HepG2 (cell line): ENCODE results near the gene PPP1R15A. TPM values are rescaled to one million over a fixed set of nuclear protein-coding genes. Genes with fewer than 3 reads are reported as not detected.

Source experiments
- DZIP1 ChIP-seq: sonication (generic); formaldehyde crosslinking; IDR thresholded peaks from 2 replicates; pipeline ENCODE4 v1.5.0; 2020; ENCODE audit warnings: mild to moderate bottlenecking, missing genetic modification reagents
- FOSL2 ChIP-seq: sonication (generic); formaldehyde crosslinking; IDR thresholded peaks from 2 replicates; pipeline ENCODE4 v1.4.0; 2020; ENCODE audit warnings: missing genetic modification reagents
- MAFK ChIP-seq, 2 experiments: IDR thresholded peaks in 1 of 2; conservative IDR thresholded peaks in 1 of 2; 2 replicates each; pipeline ENCODE4 v1.6.1; 2011; ENCODE audit warnings: improper control_type of control experiment in 2 of 2, low read length in 2 of 2
- MZF1 ChIP-seq: sonication (generic); formaldehyde crosslinking; IDR thresholded peaks from 2 replicates; pipeline ENCODE4 v1.8.1; 2023; ENCODE audit warnings: mild to moderate bottlenecking, missing genetic modification reagents, borderline replicate concordance
- POGZ ChIP-seq: sonication (generic); formaldehyde crosslinking; IDR thresholded peaks from 2 replicates; pipeline ENCODE4 v1.4.0; 2020; ENCODE audit warnings: mild to moderate bottlenecking, missing genetic modification reagents
- POLR2G ChIP-seq: fragments of 200-400 bp; formaldehyde crosslinking; IDR thresholded peaks from 2 replicates; pipeline ENCODE4 v1.6.1; 2018; ENCODE audit warnings: mild to moderate bottlenecking, low read depth, low read length, moderate library complexity
- SKI ChIP-seq: fragments of 450-650 bp; IDR thresholded peaks from one replicate; pipeline ENCODE4 v1.6.1; 2018; ENCODE audit warnings: mild to moderate bottlenecking; ENCODE audit not compliant: partially characterized antibody
- SMAD1 ChIP-seq: sonication (generic); formaldehyde crosslinking; IDR thresholded peaks from 2 replicates; pipeline ENCODE4 v1.4.0; 2020; ENCODE audit warnings: missing genetic modification reagents, low read depth, mild to moderate bottlenecking, borderline replicate concordance
- SRF ChIP-seq: IDR thresholded peaks from 2 replicates; pipeline ENCODE4 v1.6.1; 2011; ENCODE audit warnings: mild to moderate bottlenecking, low read depth, low read length, moderate library complexity
- TCF7L2 ChIP-seq: IDR thresholded peaks from 2 replicates; pipeline ENCODE4 v1.6.1; 2011; ENCODE audit warnings: mild to moderate bottlenecking, low read depth, low read length, moderate library complexity
- TERF1 ChIP-seq: sonication (generic); formaldehyde crosslinking; IDR thresholded peaks from 2 replicates; pipeline ENCODE4 v1.8.0; 2022; ENCODE audit warnings: mild to moderate bottlenecking, missing genetic modification reagents, moderate library complexity
- ZFP91 ChIP-seq: sonication (generic); formaldehyde crosslinking; IDR thresholded peaks from 2 replicates; pipeline ENCODE4 v1.9.0; 2022; ENCODE audit warnings: missing genetic modification reagents, mild to moderate bottlenecking, borderline replicate concordance
- ZFY ChIP-seq: sonication (generic); formaldehyde crosslinking; IDR thresholded peaks from 2 replicates; pipeline ENCODE4 v1.4.0; 2020; ENCODE audit warnings: missing genetic modification reagents
- ZKSCAN5 ChIP-seq: sonication (generic); formaldehyde crosslinking; IDR thresholded peaks from 2 replicates; pipeline ENCODE4 v1.5.1; 2020; ENCODE audit warnings: mild to moderate bottlenecking, missing genetic modification reagents
- ZNF143 ChIP-seq: sonication (generic); formaldehyde crosslinking; IDR thresholded peaks from 2 replicates; pipeline ENCODE4 v1.4.0; 2020; ENCODE audit warnings: missing genetic modification reagents
- ZNF20 ChIP-seq: sonication (generic); formaldehyde crosslinking; IDR thresholded peaks from 2 replicates; pipeline ENCODE4 v1.4.0; 2020; ENCODE audit warnings: mild to moderate bottlenecking, moderate library complexity, missing genetic modification reagents
- ZNF232 ChIP-seq: sonication (generic); formaldehyde crosslinking; IDR thresholded peaks from 2 replicates; pipeline ENCODE4 v1.4.0; 2020; ENCODE audit warnings: missing genetic modification reagents, borderline replicate concordance
- ZNF879 ChIP-seq: sonication (generic); formaldehyde crosslinking; IDR thresholded peaks from 2 replicates; pipeline ENCODE4 v1.8.1; 2023; ENCODE audit warnings: missing genetic modification reagents
- polyA plus RNA-seq, 8 experiments: library from polyadenylated mRNA; depleted of rRNA in 3 of 8; stranded (reverse) in 7 of 8; unstranded in 1 of 8; fragments of >200 nt; fragmentation: Illumina TruSeq in 4 of 8; extraction: Trizol in 4 of 8; gene quantifications; 2 replicates each; pipeline versions ENCODE4 v1.2.1 to v1.2.3, GENCODE V29; 2011 to 2016; ENCODE audit warnings: low read depth in 4 of 8, missing spikeins in 1 of 8, mixed read lengths in 1 of 8; ENCODE audit not compliant: insufficient read depth in 1 of 8
- total RNA-seq, 5 experiments: library from RNA; depleted of rRNA; stranded (reverse); fragments of >200 nt; fragmentation: Illumina TruSeq; extraction: Trizol; gene quantifications; 2 replicates each; pipeline ENCODE4 v1.2.3, GENCODE V29; 2016; ENCODE audit warnings: low read depth in 1 of 5
- TF ChIP-seq, protein P1 (sequence below): sonication (generic); formaldehyde crosslinking; IDR thresholded peaks from 2 replicates; pipeline ENCODE4 v1.4.0; 2020; ENCODE audit warnings: missing genetic modification reagents

PPP1R15A gene
- total and polyA plus RNA-seq, 2 of the 13 experiments (the other 11 are each of a cell fraction or from before 2014, with no cell fraction given), result 15.6 to 18.5 TPM

DNA sequence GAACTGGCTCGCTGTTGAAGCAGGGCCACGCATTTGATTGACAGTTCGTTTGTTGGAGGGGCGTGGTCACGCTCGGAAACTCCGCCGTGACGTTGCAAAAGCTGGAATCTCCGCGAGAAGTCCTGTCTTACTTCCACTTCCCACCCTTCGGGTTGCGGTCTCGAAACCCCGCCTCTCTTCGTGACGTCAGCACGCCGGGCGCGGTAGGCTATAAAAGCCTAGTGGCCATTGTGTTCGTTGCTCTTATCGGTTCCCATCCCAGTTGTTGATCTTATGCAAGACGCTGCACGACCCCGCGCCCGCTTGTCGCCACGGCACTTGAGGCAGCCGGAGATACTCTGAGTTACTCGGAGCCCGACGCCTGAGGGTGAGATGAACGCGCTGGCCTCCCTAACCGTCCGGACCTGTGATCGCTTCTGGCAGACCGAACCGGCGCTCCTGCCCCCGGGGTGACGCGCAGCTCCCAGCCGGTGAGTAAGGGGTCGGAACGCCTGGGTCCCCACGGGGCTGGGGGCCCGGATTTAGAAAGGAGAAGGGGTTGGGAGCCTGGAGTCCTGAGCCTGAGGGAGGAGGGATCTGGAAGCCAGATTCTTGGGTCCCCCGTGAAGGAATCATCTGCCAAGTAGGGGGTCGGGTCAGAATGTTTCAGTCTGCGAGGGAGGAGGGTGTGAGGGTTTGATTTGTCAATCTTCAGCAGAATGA, at the start of gene PPP1R15A (continued):
- TF ChIP-seq, protein P1, sequence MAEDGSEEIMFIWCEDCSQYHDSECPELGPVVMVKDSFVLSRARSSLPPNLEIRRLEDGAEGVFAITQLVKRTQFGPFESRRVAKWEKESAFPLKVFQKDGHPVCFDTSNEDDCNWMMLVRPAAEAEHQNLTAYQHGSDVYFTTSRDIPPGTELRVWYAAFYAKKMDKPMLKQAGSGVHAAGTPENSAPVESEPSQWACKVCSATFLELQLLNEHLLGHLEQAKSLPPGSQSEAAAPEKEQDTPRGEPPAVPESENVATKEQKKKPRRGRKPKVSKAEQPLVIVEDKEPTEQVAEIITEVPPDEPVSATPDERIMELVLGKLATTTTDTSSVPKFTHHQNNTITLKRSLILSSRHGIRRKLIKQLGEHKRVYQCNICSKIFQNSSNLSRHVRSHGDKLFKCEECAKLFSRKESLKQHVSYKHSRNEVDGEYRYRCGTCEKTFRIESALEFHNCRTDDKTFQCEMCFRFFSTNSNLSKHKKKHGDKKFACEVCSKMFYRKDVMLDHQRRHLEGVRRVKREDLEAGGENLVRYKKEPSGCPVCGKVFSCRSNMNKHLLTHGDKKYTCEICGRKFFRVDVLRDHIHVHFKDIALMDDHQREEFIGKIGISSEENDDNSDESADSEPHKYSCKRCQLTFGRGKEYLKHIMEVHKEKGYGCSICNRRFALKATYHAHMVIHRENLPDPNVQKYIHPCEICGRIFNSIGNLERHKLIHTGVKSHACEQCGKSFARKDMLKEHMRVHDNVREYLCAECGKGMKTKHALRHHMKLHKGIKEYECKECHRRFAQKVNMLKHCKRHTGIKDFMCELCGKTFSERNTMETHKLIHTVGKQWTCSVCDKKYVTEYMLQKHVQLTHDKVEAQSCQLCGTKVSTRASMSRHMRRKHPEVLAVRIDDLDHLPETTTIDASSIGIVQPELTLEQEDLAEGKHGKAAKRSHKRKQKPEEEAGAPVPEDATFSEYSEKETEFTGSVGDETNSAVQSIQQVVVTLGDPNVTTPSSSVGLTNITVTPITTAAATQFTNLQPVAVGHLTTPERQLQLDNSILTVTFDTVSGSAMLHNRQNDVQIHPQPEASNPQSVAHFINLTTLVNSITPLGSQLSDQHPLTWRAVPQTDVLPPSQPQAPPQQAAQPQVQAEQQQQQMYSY (CRISPR knock-in tag), result no peak
- TF ChIP-seq ZFY (peak; percentile 40; the same call in 1 of the 2 replicates), SRF (0 out of 2 replicates have a peak, but pooled peaks have one; percentile 2), FOSL2 (CRISPR knock-in tag) (peak; percentile 62; the same call in 1 of the 2 replicates), ZNF232 (CRISPR knock-in tag) (peak; percentile 29; the same call in 1 of the 2 replicates), POGZ (CRISPR knock-in tag) (peak; percentile 71; the same call in 1 of the 2 replicates), ZFP91 (CRISPR knock-in tag) (peak; percentile 89), TCF7L2 (no peak), DZIP1 (CRISPR knock-in tag) (no peak), ZNF143 (CRISPR knock-in tag) (no peak), SKI (peak; percentile 20), ZNF879 (CRISPR knock-in tag) (no peak; the same call in 1 of the 2 replicates), POLR2G (peak; percentile 99), ZNF20 (no peak), TERF1 (no peak), MZF1 (CRISPR knock-in tag) (no peak), SMAD1 (peak; percentile 94; the same call in 1 of the 2 replicates), ZKSCAN5 (CRISPR knock-in tag) (0 out of 2 replicates have a peak, but pooled peaks have one; percentile 19), MAFK (conservative IDR thresholded peaks at IDR 0.05 in 1 of 2, IDR thresholded peaks at IDR 0.05 in 1 of 2; ENCODE audit: low read length in 2 of 2) (peak in 1 of 2 experiments; percentile 12; a peak in 2 of 4 replicates)
